ENCODE measurements around the gene ZBTB44.

The ZBTB44 gene

GRCh38 chr11:130323452-130324450 is 9.0 kb upstream of the ZBTB44 start:
- DNase-seq (ENCODE audit: insufficient read length, low spot score) (no peak), FAIRE-seq (no peak)
- no peak for TF ChIP-seq CTCF (IDR thresholded peaks at IDR 0.05; ENCODE audit: insufficient read depth, missing control alignments)

DNA sequence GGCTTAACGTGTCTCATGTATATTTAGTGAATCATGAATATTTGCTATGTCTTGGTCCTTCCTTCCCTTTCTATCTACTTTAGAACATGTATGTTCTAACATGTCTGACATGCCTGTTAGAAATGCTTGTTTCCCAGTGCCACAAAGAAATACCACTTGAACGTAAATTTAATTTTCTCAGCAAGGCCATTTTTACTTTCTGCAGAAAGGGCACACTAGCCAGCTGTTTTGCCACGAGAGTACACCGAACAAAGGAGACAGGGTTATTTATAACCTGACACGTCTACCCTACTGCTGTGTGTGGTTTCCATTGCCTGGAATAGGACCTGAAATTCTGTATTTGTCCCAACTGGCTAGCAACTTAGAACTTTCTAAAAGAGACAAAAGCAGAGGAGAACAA is 7.4 kb upstream of the ZBTB44 start:
- no peak for FAIRE-seq
- no peak for TF ChIP-seq CTCF (IDR thresholded peaks at IDR 0.05; ENCODE audit: insufficient read depth, missing control alignments)

GRCh38 chr11:130318031-130318673 is 3.4 kb upstream of the ZBTB44 start:
- FAIRE-seq (no peak), DNase-seq (ENCODE audit: insufficient read length, low spot score) (no peak)
- no peak for TF ChIP-seq CTCF (IDR thresholded peaks at IDR 0.05; ENCODE audit: insufficient read depth, missing control alignments)

More for the DNA sequence above, 7.4 kb upstream of the ZBTB44 start:
- no peak for DNase-seq (ENCODE audit: insufficient read length, low spot score)

DNA sequence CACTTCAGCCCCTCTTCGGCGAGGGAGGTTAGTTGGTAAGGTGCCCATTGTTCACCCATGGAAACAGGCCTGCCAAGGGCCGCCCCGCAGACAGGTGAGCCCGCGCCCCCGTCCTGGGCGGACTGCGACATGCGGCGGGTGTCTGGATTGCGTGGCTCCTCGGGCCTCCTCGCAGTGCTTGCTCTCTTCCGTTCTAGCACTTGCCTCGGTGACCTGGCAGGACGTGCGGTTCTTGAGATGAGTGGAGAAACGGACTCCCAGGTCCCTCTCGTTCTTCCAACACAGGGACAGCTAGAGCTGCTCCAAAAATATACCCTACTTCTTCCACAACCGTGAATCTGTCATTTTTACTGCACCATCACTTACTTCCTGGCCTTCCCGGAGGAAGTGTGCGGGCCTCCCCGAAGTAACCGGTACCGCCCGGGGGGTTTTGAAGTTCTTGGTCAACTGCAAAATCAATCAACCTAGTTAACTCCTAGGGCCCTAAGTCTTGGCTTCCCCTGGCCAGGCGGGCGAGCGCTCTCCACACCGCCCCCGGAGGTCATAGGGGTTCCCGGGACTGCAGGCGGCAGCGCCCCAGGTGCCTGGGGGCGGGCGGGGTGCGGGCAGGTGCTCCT is 745 bp upstream of the ZBTB44 start:
- DNase-seq (ENCODE audit: insufficient read length, low spot score) (no peak), FAIRE-seq (no peak)
- no peak for TF ChIP-seq CTCF (IDR thresholded peaks at IDR 0.05; ENCODE audit: insufficient read depth, missing control alignments)

DNA sequence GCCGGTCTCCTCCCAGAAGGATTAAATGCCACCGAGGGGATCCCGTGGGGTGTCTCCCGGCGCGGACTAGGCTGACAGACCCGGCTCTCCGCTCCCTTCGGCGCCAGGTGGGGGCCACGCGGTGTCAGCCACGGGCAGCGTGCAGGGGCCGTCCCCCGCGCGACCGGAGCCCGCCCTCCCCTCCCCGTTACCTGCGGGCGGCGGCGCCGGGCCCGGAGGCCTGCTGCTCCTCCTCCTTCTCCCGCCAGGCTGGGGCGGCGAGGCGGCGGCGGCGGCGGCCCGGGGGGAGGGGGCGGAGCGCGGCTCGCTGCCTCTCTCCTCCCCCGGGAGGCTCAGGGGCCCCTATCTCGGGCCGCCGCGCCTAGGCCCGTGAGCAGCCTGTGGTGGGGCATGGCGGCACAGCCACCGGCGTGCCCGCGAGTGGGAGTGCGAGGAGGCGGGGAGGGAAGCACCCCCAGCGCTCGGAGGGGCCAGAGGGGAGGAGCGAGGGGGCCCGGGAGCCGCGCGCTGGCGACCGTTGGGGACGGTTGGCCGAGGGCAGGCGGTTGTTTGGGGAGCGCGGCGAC is 450 bp downstream of the ZBTB44 start:
- no peak for FAIRE-seq
- DNase-seq (ENCODE audit: insufficient read length, low spot score), result peak; percentile 35
- no peak for TF ChIP-seq CTCF (IDR thresholded peaks at IDR 0.05; ENCODE audit: insufficient read depth, missing control alignments)

- no peak for TF ChIP-seq CTCF (IDR thresholded peaks at IDR 0.05; ENCODE audit: insufficient read depth, missing control alignments)
- no peak for DNase-seq (ENCODE audit: insufficient read length, low spot score)
- peak; percentile 56 for FAIRE-seq
These were observed 1.1 kb downstream of the ZBTB44 start for GRCh38 chr11:130313383-130314183.
